Mesothelial cell of epicardium (in vitro differentiated cells): ENCODE results near the gene ASIC5. TPM values are rescaled to one million over a fixed set of nuclear protein-coding genes. Genes with fewer than 3 reads are reported as not detected.

Source experiments
- DNase-seq, 2 experiments: peaks; one replicate each; pipeline ENCODE4 v3.0.0; 2021; ENCODE audit warnings: low spot score in 2 of 2; ENCODE audit not compliant: unreplicated experiment in 2 of 2
- H3K27ac Mint-ChIP-seq: 2 replicates; pipeline ENCODE4 v1.8.0; 2021; ENCODE audit warnings: mixed read lengths
- H3K27me3 Mint-ChIP-seq: 2 replicates; pipeline ENCODE4 v1.8.0; 2021; ENCODE audit warnings: low read depth, mixed read lengths
- H3K36me3 Mint-ChIP-seq: 2 replicates; pipeline ENCODE4 v1.8.0; 2021; ENCODE audit warnings: mixed read lengths
- H3K4me1 Mint-ChIP-seq: 2 replicates; pipeline ENCODE4 v1.8.0; 2021; ENCODE audit warnings: mixed read lengths
- H3K4me3 Mint-ChIP-seq: 2 replicates; pipeline ENCODE4 v1.8.0; 2021; ENCODE audit warnings: mild to moderate bottlenecking, moderate library complexity, mixed read lengths
- H3K9me3 Mint-ChIP-seq: 2 replicates; pipeline ENCODE4 v1.8.0; 2021; ENCODE audit warnings: mixed read lengths
- total RNA-seq: library from RNA; stranded (reverse); gene quantifications from 3 replicates; pipeline ENCODE4 v1.2.1, GENCODE V29; 2021
- TF ChIP-seq, protein P1 (sequence below): fragments of 200-600 bp; sonication (generic); IDR thresholded peaks from one replicate; pipeline ENCODE4 v1.5.0; 2021; ENCODE audit warnings: antibody characterized with exemption; ENCODE audit not compliant: unreplicated experiment

Gene ASIC5, protein sequence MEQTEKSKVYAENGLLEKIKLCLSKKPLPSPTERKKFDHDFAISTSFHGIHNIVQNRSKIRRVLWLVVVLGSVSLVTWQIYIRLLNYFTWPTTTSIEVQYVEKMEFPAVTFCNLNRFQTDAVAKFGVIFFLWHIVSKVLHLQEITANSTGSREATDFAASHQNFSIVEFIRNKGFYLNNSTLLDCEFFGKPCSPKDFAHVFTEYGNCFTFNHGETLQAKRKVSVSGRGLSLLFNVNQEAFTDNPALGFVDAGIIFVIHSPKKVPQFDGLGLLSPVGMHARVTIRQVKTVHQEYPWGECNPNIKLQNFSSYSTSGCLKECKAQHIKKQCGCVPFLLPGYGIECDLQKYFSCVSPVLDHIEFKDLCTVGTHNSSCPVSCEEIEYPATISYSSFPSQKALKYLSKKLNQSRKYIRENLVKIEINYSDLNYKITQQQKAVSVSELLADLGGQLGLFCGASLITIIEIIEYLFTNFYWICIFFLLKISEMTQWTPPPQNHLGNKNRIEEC
- not detected in 3 replicates for total RNA-seq

DNA sequence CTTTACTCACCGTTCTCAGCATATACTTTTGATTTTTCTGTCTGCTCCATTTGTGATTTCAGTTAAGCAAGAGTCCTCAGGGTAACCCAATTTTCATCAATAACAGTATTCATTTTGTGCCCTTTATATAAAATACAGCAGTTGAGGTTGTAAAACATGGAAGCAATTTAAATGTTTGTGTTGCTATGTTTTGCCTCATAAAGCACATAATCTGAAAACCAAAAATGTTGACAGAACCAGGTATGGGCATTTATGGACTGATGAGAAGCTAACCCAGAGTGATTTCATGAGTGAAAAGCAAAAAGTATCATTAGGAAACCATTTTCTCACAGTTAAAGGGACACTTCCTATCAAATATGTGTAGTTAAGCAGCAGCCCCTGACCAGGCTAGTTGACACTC is at the start of gene ASIC5:
TSS of gene ASIC5 (minus strand) at position 101 of the 400 bp plus-strand sequence. CDS start at position 50, 51 bp downstream.
- TF ChIP-seq, protein P1, sequence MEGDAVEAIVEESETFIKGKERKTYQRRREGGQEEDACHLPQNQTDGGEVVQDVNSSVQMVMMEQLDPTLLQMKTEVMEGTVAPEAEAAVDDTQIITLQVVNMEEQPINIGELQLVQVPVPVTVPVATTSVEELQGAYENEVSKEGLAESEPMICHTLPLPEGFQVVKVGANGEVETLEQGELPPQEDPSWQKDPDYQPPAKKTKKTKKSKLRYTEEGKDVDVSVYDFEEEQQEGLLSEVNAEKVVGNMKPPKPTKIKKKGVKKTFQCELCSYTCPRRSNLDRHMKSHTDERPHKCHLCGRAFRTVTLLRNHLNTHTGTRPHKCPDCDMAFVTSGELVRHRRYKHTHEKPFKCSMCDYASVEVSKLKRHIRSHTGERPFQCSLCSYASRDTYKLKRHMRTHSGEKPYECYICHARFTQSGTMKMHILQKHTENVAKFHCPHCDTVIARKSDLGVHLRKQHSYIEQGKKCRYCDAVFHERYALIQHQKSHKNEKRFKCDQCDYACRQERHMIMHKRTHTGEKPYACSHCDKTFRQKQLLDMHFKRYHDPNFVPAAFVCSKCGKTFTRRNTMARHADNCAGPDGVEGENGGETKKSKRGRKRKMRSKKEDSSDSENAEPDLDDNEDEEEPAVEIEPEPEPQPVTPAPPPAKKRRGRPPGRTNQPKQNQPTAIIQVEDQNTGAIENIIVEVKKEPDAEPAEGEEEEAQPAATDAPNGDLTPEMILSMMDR = no peak
- Mint-ChIP-seq H3K9me3 (peaks cover 34% of the 10 kb centered on the region), H3K4me1 (no peaks in the 10 kb centered on the region), H3K36me3 (peaks cover 3% of the 10 kb centered on the region), H3K27me3 (no peaks in the 10 kb centered on the region), H3K4me3 (no peak within 1 kb of the TSS), H3K27ac (no peak within 1 kb of the TSS)
- DNase-seq = no peak

DNA sequence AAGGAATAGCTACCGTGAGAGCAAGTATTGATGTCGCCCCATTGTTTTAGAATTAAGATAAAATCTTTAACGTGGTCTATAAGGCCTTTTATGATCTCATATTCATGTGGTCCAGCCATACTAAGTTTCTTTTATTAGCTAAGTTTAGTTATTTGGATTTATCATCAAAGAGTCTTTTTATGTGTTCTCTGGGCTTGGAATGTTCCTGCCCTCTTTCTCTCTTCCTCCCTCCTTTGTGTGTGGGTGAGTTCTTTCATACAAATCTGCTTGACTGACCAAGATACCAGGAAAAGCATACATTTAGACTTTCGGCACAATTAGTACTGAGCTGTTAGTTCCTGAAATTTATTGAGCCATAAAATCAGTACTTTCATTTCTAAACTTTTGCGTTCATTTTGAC is 48.7 kb upstream of the ASIC5 start:
- no peak for DNase-seq
- peak overlapping the region; percentile 3 for H3K4me3 Mint-ChIP-seq
- TF ChIP-seq, protein P1 = no peak
- H3K4me1 Mint-ChIP-seq = peaks cover 11% of the 10 kb centered on the region
- H3K27me3 Mint-ChIP-seq = no peaks in the 10 kb centered on the region
- no peaks in the 10 kb centered on the region for H3K36me3 Mint-ChIP-seq
- peak overlapping the region; percentile 60 for H3K27ac Mint-ChIP-seq
- H3K9me3 Mint-ChIP-seq = peaks cover 9% of the 10 kb centered on the region

DNA sequence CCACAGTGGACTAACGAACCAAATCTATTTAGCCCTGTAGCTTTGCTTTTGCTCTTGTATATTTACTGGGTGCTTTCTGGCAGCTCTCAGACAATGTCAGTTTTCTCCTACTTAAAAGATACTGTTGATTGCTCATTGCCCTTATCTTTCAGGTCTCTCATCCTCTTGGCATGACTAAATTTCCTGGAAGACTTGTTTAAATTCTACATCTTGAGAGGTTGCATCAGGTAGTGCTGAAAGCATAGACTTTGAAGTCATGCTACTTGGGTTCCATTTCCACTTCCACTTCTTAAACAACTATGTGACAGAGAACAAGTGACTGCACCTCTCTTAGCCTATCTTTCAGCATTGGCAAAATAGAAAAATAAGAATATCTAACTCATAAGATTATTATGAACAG is 45.8 kb upstream of the ASIC5 start:
- no peaks in the 10 kb centered on the region for H3K36me3 Mint-ChIP-seq
- no peak for DNase-seq
- H3K4me3 Mint-ChIP-seq = no peak overlapping the region
- no peaks in the 10 kb centered on the region for H3K27me3 Mint-ChIP-seq
- H3K4me1 Mint-ChIP-seq = peaks cover 11% of the 10 kb centered on the region
- H3K9me3 Mint-ChIP-seq = peaks cover 9% of the 10 kb centered on the region
- TF ChIP-seq, protein P1 = no peak
- H3K27ac Mint-ChIP-seq = no peak overlapping the region

DNA sequence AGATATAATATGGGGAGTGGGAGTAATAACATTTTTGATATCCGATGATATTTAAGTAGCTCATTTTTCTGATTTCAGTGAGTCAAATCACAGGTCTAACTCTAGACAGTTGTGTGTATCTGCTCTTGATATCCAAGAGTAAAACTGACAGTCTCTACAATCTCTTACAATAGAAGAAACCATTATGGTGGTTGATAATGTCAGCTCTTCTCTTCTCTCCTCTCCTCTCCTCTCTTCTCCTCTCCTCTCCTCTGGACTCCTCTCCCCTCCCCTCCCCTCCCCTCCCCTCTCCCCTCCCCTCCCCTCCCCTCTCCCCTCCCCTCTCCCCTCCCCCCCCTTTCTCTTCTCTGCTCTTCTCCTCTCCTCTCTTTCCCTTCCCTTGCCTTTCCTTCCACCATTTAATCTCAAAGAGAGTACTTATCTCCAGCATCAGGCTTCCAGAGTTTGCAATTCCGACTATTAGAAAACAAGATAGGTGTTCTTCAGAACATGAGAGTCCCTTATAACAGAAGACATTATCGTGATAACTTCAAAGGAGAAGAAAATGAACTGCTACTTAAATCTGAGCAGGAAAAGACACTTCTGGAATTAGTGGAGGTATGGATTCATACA is 43.6 kb upstream of the ASIC5 start:
- peaks cover 11% of the 10 kb centered on the region for H3K4me1 Mint-ChIP-seq
- H3K27me3 Mint-ChIP-seq = no peaks in the 10 kb centered on the region
- H3K27ac Mint-ChIP-seq = no peak overlapping the region
- TF ChIP-seq, protein P1 = no peak
- peaks cover 9% of the 10 kb centered on the region for H3K9me3 Mint-ChIP-seq
- no peak overlapping the region for H3K4me3 Mint-ChIP-seq
- no peak for DNase-seq
- no peaks in the 10 kb centered on the region for H3K36me3 Mint-ChIP-seq

DNA sequence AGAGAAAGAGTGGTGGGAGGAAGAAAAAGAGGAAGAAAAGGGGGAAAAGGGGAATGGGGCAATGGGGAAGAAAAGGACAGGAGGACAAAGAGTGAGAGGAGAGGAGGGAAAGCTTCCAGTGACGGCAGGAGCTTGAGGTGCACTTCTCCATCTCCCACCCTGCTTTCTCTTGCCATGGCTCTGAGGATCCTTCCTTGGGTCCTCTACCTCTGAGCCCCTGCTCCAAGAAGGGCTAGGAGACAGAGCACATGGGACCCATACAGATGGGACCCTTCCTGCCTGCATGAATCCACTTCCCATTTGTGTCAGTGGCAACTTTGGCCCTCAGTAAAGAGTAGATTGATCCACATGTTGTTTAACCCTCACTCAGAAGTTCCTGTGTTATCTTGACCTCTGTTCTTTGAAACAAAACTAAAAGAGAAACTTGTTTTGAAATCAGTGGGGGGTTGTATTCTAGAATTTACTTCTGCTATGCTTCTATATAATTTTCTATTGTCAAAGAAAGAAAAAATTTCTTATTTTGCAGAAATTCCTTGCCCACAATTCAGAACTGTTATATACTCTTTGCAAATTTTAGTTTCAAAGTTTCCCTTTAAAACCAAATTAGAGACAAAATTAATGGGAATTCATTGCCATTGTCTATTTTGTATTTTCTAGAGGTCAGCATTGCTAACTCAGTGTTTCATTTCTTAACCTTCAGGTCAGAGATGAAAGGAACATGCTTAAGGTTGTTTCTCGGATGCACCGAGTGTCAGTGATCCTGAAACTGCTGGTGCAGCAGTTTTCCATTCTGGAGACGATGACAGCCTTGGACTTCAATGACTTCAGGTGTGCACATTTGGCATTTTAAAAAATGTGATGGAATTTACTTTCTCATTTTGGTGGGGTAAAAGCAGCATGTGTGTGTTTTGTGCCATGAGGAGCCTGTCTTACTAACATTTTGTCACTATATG is 42.4 kb upstream of the ASIC5 start:
- Mint-ChIP-seq H3K4me3 (no peak overlapping the region), H3K9me3 (peaks cover 9% of the 10 kb centered on the region), H3K4me1 (peaks cover 14% of the 10 kb centered on the region), H3K36me3 (no peaks in the 10 kb centered on the region), H3K27me3 (no peaks in the 10 kb centered on the region), H3K27ac (no peak overlapping the region)
- no peak for DNase-seq
- TF ChIP-seq, protein P1 = no peak
